Fibroblast of lung (primary cell): Measurements from ENCODE around the gene CIART. TPM values are rescaled to one million over a fixed set of nuclear protein-coding genes. Genes with fewer than 3 reads are reported as not detected.

Experiments used
- DNase-seq, 2 donors: peaks; one replicate each; pipeline versions ENCODE4 v3.0.0 to v3.0.0-alpha.2; 2010; ENCODE audit warnings: low read depth in 2 of 2
- H2AFZ ChIP-seq: 2 replicates; pipeline ENCODE4 v1.5.1; 2012; ENCODE audit warnings: low read length, control low read depth, inconsistent platforms
- H3K27ac ChIP-seq: 2 replicates; pipeline ENCODE4 v1.5.1; 2011; ENCODE audit warnings: low read length, control low read depth; ENCODE audit not compliant: insufficient read depth
- H3K27me3 ChIP-seq: 2 replicates; pipeline ENCODE4 v1.5.1; 2011; ENCODE audit warnings: mild to moderate bottlenecking, low read length; ENCODE audit not compliant: control insufficient read depth, insufficient read depth
- H3K36me3 ChIP-seq: 2 replicates; pipeline ENCODE4 v1.5.1; 2011; ENCODE audit warnings: low read length; ENCODE audit not compliant: control insufficient read depth, insufficient read depth
- H3K4me1 ChIP-seq: 2 replicates; pipeline ENCODE4 v1.5.1; 2011; ENCODE audit warnings: low read length; ENCODE audit not compliant: control insufficient read depth, insufficient read depth; ENCODE audit errors: extremely low read depth
- H3K4me2 ChIP-seq: 2 replicates; pipeline ENCODE4 v1.5.1; 2011; ENCODE audit warnings: low read length, control low read depth; ENCODE audit not compliant: insufficient read depth; ENCODE audit errors: extremely low read depth
- H3K4me3 ChIP-seq, 4 experiments: fragments of 200-600 bp in 1 of 4; sonication (generic) in 1 of 4; replicated peaks in 1 of 4; 2 replicates each; pipeline ENCODE4 v1.5.1; 2011 to 2016; ENCODE audit warnings: low read length in 4 of 4, low read depth in 3 of 4, mild to moderate bottlenecking in 3 of 4, control low read depth in 2 of 4, inconsistent platforms in 1 of 4, mixed read lengths in 1 of 4; ENCODE audit not compliant: insufficient read depth in 1 of 4; ENCODE audit errors: control extremely low read depth in 1 of 4
- H3K79me2 ChIP-seq: 2 replicates; pipeline ENCODE4 v1.5.1; 2012; ENCODE audit warnings: mild to moderate bottlenecking, low read length, inconsistent platforms; ENCODE audit not compliant: control insufficient read depth, insufficient read depth
- H3K9ac ChIP-seq: 2 replicates; pipeline ENCODE4 v1.5.1; 2011; ENCODE audit warnings: mild to moderate bottlenecking, low read length, control low read depth; ENCODE audit not compliant: insufficient read depth
- H3K9me3 ChIP-seq: 2 replicates; pipeline ENCODE4 v1.5.1; 2012; ENCODE audit warnings: low read depth, low read length; ENCODE audit not compliant: control insufficient read depth, insufficient read depth
- H4K20me1 ChIP-seq: 2 replicates; pipeline ENCODE4 v1.5.1; 2011; ENCODE audit warnings: low read length; ENCODE audit not compliant: control insufficient read depth, insufficient read depth; ENCODE audit errors: extremely low read depth
- EZH2 ChIP-seq: IDR thresholded peaks from 2 replicates; pipeline ENCODE4 v1.5.1; 2012; ENCODE audit warnings: low read length, control low read depth, mild to moderate bottlenecking; ENCODE audit errors: missing control alignments
- polyA plus RNA-seq, 2 donors: library from polyadenylated mRNA; depleted of rRNA in 1 of 2; stranded (reverse) in 1 of 2; unstranded in 1 of 2; fragments of >200 nt; gene quantifications; 2 replicates each; pipeline ENCODE4 v1.2.1, GENCODE V29; 2011 to 2012; ENCODE audit warnings: missing spikeins in 1 of 2
- total RNA-seq: library from RNA; depleted of rRNA; stranded (reverse); fragments of >200 nt; gene quantifications from 2 replicates; pipeline ENCODE4 v1.2.1, GENCODE V29; 2014
- TF ChIP-seq, protein P1 (sequence below), 2 donors: IDR thresholded peaks in 1 of 2; conservative IDR thresholded peaks in 1 of 2; 1 replicate in 1 of 2; 2 replicates in 1 of 2; pipeline ENCODE4 v1.5.1; 2011 to 2012; ENCODE audit warnings: low read length in 2 of 2, control low read depth in 1 of 2, inconsistent platforms in 1 of 2, low read depth in 1 of 2, mild to moderate bottlenecking in 1 of 2

CIART gene
- total and polyA plus RNA-seq, 2 donors (not counting 1 experiment from before 2014, with no cell fraction given): 10.4 to 15.3 TPM

DNA sequence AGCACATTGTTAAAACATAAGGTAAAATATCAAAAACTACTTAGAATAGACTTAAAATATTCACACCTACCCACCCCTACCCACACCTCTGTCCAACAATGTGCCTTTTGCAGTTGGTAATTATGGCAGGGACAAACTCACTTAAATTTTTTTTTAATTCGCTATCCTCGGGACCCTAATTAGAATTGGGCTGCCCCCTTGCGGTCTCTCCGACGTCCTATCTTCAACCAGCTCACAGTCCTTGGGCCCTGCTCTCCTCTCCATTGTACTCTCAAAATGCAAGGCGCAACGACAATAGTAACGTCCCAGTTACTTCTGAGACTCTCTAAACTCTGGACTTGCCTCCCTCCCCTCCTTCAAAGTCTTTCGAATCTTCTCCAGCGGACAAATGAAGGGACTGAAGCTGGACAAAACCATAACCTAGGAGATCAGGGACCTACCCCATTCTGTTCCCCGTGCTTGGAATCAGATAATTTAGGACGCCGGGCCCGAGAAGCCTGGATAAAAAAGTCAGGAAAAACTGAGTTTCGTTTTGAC is 1.1 kb upstream of the CIART start:
- Histone ChIP-seq H3K36me3 (peaks cover 2% of the 10 kb centered on the region), H3K79me2 (no peaks in the 10 kb centered on the region), H3K27me3 (no peaks in the 10 kb centered on the region), H3K27ac (peak overlapping the region; percentile 93), H3K4me3 (peak overlapping the region; percentile 27 to 89 (median 72)), H3K9me3 (no peaks in the 10 kb centered on the region), H3K4me1 (peaks cover 4% of the 10 kb centered on the region), H3K4me2 (peak overlapping the region; percentile 98), H4K20me1 (no peaks in the 10 kb centered on the region), H2AFZ (peak overlapping the region; percentile 81), H3K9ac (peak overlapping the region; percentile 76)
- TF ChIP-seq, protein P1, sequence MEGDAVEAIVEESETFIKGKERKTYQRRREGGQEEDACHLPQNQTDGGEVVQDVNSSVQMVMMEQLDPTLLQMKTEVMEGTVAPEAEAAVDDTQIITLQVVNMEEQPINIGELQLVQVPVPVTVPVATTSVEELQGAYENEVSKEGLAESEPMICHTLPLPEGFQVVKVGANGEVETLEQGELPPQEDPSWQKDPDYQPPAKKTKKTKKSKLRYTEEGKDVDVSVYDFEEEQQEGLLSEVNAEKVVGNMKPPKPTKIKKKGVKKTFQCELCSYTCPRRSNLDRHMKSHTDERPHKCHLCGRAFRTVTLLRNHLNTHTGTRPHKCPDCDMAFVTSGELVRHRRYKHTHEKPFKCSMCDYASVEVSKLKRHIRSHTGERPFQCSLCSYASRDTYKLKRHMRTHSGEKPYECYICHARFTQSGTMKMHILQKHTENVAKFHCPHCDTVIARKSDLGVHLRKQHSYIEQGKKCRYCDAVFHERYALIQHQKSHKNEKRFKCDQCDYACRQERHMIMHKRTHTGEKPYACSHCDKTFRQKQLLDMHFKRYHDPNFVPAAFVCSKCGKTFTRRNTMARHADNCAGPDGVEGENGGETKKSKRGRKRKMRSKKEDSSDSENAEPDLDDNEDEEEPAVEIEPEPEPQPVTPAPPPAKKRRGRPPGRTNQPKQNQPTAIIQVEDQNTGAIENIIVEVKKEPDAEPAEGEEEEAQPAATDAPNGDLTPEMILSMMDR (conservative IDR thresholded peaks at IDR 0.05 in 1 of 2, IDR thresholded peaks at IDR 0.05 in 1 of 2; ENCODE audit: low read depth in 1 of 2, low read length in 2 of 2): peak; percentile 69 to 73
- no peak for TF ChIP-seq EZH2
- peak; percentile 62 to 79 for DNase-seq

DNA sequence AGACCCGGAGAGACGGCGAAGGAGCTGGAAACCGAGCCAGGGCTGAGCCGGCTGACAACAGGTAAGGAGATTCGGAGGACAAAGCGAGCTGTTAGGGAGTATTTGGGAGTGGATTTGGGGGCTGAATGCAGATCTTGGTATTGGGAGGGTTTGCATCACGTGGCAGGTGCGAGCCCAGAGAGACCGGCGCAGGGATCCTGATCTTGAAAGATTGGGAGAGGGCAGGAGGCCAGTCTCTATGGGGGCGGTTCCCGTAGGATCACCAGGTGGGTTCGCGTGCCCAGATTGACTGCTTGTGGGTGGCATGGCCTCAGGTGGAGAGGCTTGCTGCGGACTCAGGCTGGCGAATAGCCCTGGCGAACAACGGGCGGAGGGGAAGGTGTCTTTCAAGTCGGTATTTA is 204 bp downstream of the CIART start:
- no peaks in the 10 kb centered on the region for H3K36me3 ChIP-seq
- no peak for DNase-seq
- peaks cover 4% of the 10 kb centered on the region for H3K4me1 ChIP-seq
- peak overlapping the region; percentile 64 for H2AFZ ChIP-seq
- no peaks in the 10 kb centered on the region for H3K79me2 ChIP-seq
- peak overlapping the region; percentile 49 to 89 (median 72) for H3K4me3 ChIP-seq
- no peaks in the 10 kb centered on the region for H4K20me1 ChIP-seq
- peak overlapping the region; percentile 64 for H3K9ac ChIP-seq
- H3K4me2 ChIP-seq: peak overlapping the region; percentile 90
- H3K27ac ChIP-seq: peak overlapping the region; percentile 78
- TF ChIP-seq, protein P1 (conservative IDR thresholded peaks at IDR 0.05 in 1 of 2, IDR thresholded peaks at IDR 0.05 in 1 of 2; ENCODE audit: low read depth in 1 of 2, low read length in 2 of 2): no peak
- no peak for TF ChIP-seq EZH2
- no peaks in the 10 kb centered on the region for H3K9me3 ChIP-seq
- H3K27me3 ChIP-seq: no peaks in the 10 kb centered on the region

DNA sequence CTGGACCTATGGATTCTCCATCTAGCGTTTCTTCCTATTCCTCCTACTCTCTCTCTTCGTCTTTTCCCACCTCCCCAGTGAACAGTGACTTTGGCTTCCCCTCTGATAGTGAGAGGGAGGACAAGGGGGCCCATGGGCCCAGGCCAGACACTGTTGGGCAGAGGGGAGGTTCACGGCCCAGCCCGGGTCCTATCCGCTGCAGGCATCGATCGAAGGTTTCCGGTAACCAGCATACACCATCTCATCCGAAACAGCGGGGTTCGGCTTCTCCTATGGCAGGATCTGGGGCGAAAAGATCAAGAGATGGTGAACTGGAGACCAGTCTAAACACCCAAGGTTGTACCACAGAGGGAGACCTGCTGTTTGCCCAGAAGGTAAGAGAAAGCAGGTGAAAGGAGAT is 906 bp downstream of the CIART start:
- Histone ChIP-seq H4K20me1 (no peaks in the 10 kb centered on the region), H3K4me2 (peak overlapping the region; percentile 90), H2AFZ (no peak overlapping the region), H3K36me3 (no peaks in the 10 kb centered on the region), H3K79me2 (no peaks in the 10 kb centered on the region), H3K27me3 (no peaks in the 10 kb centered on the region), H3K27ac (no peak overlapping the region), H3K9me3 (no peaks in the 10 kb centered on the region), H3K4me3 (peak overlapping the region; percentile 49 to 89 (median 72)), H3K4me1 (peaks cover 4% of the 10 kb centered on the region), H3K9ac (no peak overlapping the region)
- no peak for DNase-seq
- TF ChIP-seq EZH2: no peak
